ENCODE measurements around the gene ARHGAP29.

DNA sequence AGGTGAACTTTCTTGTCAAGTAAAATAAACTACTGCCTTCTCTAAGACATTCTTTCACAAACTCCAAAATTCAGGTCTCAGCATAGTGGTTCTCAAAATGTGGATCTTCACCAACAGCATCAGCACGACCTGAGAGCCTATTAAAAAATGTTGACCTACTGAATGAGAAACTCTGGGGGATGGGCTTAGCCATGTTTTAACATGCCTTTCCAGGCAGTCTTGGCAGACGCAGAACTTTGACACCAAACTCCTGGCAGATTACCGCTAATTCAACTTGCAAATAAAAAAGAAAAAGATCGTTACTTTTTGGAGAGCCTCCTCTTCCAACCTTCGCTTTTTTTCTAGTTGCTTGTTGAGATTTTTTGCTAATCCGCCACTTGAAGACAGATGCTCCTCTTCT, 35.1 kb downstream of the ARHGAP29 start:
- TF ChIP-seq, protein P1, sequence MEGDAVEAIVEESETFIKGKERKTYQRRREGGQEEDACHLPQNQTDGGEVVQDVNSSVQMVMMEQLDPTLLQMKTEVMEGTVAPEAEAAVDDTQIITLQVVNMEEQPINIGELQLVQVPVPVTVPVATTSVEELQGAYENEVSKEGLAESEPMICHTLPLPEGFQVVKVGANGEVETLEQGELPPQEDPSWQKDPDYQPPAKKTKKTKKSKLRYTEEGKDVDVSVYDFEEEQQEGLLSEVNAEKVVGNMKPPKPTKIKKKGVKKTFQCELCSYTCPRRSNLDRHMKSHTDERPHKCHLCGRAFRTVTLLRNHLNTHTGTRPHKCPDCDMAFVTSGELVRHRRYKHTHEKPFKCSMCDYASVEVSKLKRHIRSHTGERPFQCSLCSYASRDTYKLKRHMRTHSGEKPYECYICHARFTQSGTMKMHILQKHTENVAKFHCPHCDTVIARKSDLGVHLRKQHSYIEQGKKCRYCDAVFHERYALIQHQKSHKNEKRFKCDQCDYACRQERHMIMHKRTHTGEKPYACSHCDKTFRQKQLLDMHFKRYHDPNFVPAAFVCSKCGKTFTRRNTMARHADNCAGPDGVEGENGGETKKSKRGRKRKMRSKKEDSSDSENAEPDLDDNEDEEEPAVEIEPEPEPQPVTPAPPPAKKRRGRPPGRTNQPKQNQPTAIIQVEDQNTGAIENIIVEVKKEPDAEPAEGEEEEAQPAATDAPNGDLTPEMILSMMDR (conservative IDR thresholded peaks at IDR 0.05 in 1 of 2, IDR thresholded peaks at IDR 0.05 in 1 of 2; ENCODE audit: low read depth in 1 of 2, low read length in 2 of 2): no peak
- TF ChIP-seq EZH2 (IDR thresholded peaks at IDR 0.05; ENCODE audit: low read length, missing control alignments): no peak

All from fibroblast of lung (primary cell).